Measurements from ENCODE around the gene ERCC6L. TPM values are rescaled to one million over a fixed set of nuclear protein-coding genes. Genes with fewer than 3 reads are reported as not detected.
A peak's percentile ranks its signal among the peaks of the same experiment; 100 is the strongest.

The ERCC6L gene, protein sequence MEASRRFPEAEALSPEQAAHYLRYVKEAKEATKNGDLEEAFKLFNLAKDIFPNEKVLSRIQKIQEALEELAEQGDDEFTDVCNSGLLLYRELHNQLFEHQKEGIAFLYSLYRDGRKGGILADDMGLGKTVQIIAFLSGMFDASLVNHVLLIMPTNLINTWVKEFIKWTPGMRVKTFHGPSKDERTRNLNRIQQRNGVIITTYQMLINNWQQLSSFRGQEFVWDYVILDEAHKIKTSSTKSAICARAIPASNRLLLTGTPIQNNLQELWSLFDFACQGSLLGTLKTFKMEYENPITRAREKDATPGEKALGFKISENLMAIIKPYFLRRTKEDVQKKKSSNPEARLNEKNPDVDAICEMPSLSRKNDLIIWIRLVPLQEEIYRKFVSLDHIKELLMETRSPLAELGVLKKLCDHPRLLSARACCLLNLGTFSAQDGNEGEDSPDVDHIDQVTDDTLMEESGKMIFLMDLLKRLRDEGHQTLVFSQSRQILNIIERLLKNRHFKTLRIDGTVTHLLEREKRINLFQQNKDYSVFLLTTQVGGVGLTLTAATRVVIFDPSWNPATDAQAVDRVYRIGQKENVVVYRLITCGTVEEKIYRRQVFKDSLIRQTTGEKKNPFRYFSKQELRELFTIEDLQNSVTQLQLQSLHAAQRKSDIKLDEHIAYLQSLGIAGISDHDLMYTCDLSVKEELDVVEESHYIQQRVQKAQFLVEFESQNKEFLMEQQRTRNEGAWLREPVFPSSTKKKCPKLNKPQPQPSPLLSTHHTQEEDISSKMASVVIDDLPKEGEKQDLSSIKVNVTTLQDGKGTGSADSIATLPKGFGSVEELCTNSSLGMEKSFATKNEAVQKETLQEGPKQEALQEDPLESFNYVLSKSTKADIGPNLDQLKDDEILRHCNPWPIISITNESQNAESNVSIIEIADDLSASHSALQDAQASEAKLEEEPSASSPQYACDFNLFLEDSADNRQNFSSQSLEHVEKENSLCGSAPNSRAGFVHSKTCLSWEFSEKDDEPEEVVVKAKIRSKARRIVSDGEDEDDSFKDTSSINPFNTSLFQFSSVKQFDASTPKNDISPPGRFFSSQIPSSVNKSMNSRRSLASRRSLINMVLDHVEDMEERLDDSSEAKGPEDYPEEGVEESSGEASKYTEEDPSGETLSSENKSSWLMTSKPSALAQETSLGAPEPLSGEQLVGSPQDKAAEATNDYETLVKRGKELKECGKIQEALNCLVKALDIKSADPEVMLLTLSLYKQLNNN
- total RNA-seq (0.34 and 0.36 TPM in 2 replicates), polyA plus RNA-seq (0.61 and 0.89 TPM in 2 replicates), polyA minus RNA-seq (0.43 and 0.51 TPM in 2 replicates)
- total RNA-seq (2013): 0.33 TPM

DNA sequence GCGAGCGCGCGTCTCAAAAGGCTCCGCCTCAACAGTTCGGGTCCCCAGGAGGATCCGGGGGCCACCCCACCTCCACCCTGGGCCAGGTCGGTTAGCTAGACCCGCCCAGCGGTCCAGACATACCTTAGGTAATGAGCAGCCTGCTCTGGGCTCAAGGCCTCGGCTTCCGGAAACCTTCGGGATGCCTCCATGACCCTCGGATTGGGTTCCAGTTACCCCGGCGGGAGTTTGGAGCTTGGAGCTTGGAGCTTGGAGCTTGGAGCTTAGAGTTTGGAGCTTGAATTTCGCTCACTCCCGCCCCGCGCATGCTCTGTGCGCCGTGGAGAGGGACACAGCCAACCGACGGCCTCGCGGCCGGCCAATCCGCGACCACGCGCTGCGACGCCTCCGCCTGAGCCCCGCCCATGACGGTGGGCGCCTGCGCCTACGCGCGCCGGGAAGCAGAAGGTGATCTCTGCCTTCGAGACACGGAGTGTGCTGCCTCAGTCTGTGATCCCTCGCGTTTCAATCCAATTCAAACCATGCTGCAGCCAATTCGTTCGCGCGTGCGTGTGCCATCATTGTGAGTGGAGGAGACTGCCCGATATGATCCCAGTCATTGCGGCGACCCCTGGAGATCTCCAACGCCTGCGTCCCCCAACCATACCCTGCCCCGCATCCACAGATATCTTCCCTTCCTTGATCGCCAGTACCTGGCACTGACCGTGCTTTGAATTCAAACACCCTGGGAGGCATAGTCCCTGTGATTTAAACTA lies at the start of gene ERCC6L:
TSS of gene ERCC6L (minus strand) at position 307 of the 755 bp plus-strand sequence. CDS start at position 191, 116 bp downstream.
- H3K27me3 ChIP-seq (replicated peaks in 1 of 4; ENCODE audit: control extremely low read depth in 1 of 4, control insufficient read depth in 3 of 4, insufficient read depth in 4 of 4, low read length in 3 of 4): no peaks in the 10 kb centered on the region
- intact Hi-C loops (cut with micrococcal nuclease): loop anchor here (1.0 kb wide), 2 partner anchors 38 to 58 kb away; partner anchors contain the start of genes PIN4 and RPS4X
- TF ChIP-seq, protein P1, sequence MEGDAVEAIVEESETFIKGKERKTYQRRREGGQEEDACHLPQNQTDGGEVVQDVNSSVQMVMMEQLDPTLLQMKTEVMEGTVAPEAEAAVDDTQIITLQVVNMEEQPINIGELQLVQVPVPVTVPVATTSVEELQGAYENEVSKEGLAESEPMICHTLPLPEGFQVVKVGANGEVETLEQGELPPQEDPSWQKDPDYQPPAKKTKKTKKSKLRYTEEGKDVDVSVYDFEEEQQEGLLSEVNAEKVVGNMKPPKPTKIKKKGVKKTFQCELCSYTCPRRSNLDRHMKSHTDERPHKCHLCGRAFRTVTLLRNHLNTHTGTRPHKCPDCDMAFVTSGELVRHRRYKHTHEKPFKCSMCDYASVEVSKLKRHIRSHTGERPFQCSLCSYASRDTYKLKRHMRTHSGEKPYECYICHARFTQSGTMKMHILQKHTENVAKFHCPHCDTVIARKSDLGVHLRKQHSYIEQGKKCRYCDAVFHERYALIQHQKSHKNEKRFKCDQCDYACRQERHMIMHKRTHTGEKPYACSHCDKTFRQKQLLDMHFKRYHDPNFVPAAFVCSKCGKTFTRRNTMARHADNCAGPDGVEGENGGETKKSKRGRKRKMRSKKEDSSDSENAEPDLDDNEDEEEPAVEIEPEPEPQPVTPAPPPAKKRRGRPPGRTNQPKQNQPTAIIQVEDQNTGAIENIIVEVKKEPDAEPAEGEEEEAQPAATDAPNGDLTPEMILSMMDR (IDR thresholded peaks at IDR 0.05): no peak
- no peak for TF ChIP-seq EZH2 (IDR thresholded peaks at IDR 0.05; ENCODE audit: borderline replicate concordance, insufficient read depth, low read depth, low read length, poor library complexity, severe bottlenecking)
- H3K4me1 Mint-ChIP-seq: peaks cover 6% of the 10 kb centered on the region
- ATAC-seq (ENCODE audit: low read depth): peak; percentile 99
- peaks cover 0 to 4% (median 0%) of the 10 kb centered on the region in 3 donors for H3K9me3 ChIP-seq (ENCODE audit: control extremely low read depth in 1 of 3, control insufficient read depth in 2 of 3, insufficient read depth in 1 of 3, low read length in 2 of 3)
- peak within 1 kb of the TSS; percentile 56 for H3K9ac ChIP-seq (ENCODE audit: low read length)
- no peak within 1 kb of the TSS for H3K27ac ChIP-seq (ENCODE audit: low read length in 2 of 2)
- peak within 1 kb of the TSS; percentile 92 for H3K4me3 Mint-ChIP-seq
- no peaks in the 10 kb centered on the region for H3K36me3 ChIP-seq (replicated peaks in 1 of 2; ENCODE audit: control extremely low read depth in 1 of 2, control insufficient read depth in 1 of 2, extremely low read depth in 1 of 2, insufficient read depth in 2 of 2, low read length in 1 of 2)
- H3K4me2 ChIP-seq (replicated peaks; ENCODE audit: low read depth, low read length, poor library complexity, severe bottlenecking): peak within 1 kb of the TSS; percentile 81
- peak; percentile 85 for DNase-seq
- peak within 1 kb of the TSS; percentile 78 for H3K27ac Mint-ChIP-seq
- peak within 1 kb of the TSS; percentile 77 for H2AFZ ChIP-seq (ENCODE audit: insufficient read depth, low read depth, low read length, poor library complexity, severe bottlenecking)
- peak within 1 kb of the TSS; percentile 16 to 59 (median 56) for H3K4me3 ChIP-seq (ENCODE audit: control extremely low read depth in 1 of 5, extremely low read depth in 1 of 5, insufficient read depth in 1 of 5, low read depth in 2 of 5, low read length in 4 of 5)
- H4K20me1 ChIP-seq (ENCODE audit: control insufficient read depth, insufficient read depth, low read length, poor library complexity, severe bottlenecking): no peaks in the 10 kb centered on the region
- H3K79me2 ChIP-seq (ENCODE audit: control insufficient read depth, insufficient read depth, low read length): no peaks in the 10 kb centered on the region
- peaks cover 0 to 6% of the 10 kb centered on the region in 2 donors for H3K4me1 ChIP-seq (ENCODE audit: control insufficient read depth in 2 of 2, insufficient read depth in 2 of 2, low read length in 2 of 2)
- no peaks in the 10 kb centered on the region for H3K9me3 Mint-ChIP-seq (ENCODE audit: insufficient read depth)
- H3K27me3 Mint-ChIP-seq: no peaks in the 10 kb centered on the region
- ChIA-PET CTCF (interaction anchor here (1.2 to 1.3 kb wide), 2 partner anchors 38 to 178 kb away, joined by 3 to 5 read pairs; partner anchors contain the start of gene RPS4X), POLR2A (interaction anchor here (0.7 kb wide), 1 partner anchor 36 kb away, joined by 5 read pairs; no protein-coding TSS in a partner anchor)
- 7% methylated on average over 50 of the region's 59 CpGs for WGBS (ENCODE audit: insufficient coverage)
